Ectodermal cell (in vitro differentiated cells): Measurements from ENCODE around the gene YARS1.
A peak's percentile ranks its signal among the peaks of the same experiment; 100 is the strongest.

Source experiments
- H3K27ac ChIP-seq: 2 replicates; pipeline ENCODE4 v1.7.0; 2013; ENCODE audit warnings: mild to moderate bottlenecking, low read depth, low read length; ENCODE audit not compliant: insufficient read depth, poor library complexity, severe bottlenecking
- H3K27me3 ChIP-seq: 2 replicates; pipeline ENCODE4 v1.7.0; 2013; ENCODE audit warnings: mild to moderate bottlenecking, low read length; ENCODE audit not compliant: insufficient read depth, control insufficient read depth, poor library complexity, severe bottlenecking
- H3K36me3 ChIP-seq: one replicate; pipeline ENCODE4 v1.7.0; 2013; ENCODE audit warnings: low read length; ENCODE audit not compliant: control insufficient read depth, insufficient read depth
- H3K4me1 ChIP-seq: one replicate; pipeline ENCODE4 v1.7.0; 2013; ENCODE audit warnings: low read length; ENCODE audit not compliant: control insufficient read depth, insufficient read depth
- H3K4me3 ChIP-seq: 2 replicates; pipeline ENCODE4 v1.7.0; 2013; ENCODE audit warnings: low read depth, low read length, control low read depth; ENCODE audit not compliant: insufficient read depth
- H3K9me3 ChIP-seq: 2 replicates; pipeline ENCODE4 v1.7.0; 2013; ENCODE audit warnings: mild to moderate bottlenecking, low read length, moderate library complexity; ENCODE audit not compliant: control insufficient read depth
- WGBS, 2 experiments: methylation state at CpG; one replicate each; pipeline ENCODE4 v1.1.7; 2013; ENCODE audit warnings: missing lambda C conversion rate in 2 of 2; 5-methylcytosine and 5-hydroxymethylcytosine counted together

Gene YARS1

DNA sequence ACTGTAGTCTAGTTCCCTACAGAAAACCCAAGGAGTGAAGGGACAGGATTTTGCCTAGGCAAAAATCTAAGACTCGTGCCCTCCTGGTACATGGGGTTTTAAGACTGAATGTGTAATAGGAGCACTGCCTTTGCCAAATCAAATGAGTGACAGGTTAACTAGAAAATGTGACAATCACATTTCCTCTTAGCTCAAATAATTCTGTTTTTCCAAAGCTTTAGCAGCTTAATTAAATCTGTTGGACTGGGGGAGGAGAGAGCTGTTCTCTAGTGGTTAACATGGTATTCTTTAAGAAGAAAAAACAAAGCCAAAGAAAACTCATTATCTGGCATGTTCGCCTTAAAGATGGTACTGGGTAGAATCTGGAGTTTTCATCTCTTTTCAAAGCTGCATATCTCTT lies 41.0 kb upstream of the YARS1 start:
- H3K4me3 ChIP-seq = no peak overlapping the region
- peaks cover 19% of the 10 kb centered on the region for H3K36me3 ChIP-seq
- no peaks in the 10 kb centered on the region for H3K9me3 ChIP-seq
- peaks cover under 1% of the 10 kb centered on the region for H3K4me1 ChIP-seq
- WGBS, 2 experiments = 93 to 94% methylated on average over 2 of the region's 2 CpGs
- H3K27me3 ChIP-seq = no peaks in the 10 kb centered on the region
- no peak overlapping the region for H3K27ac ChIP-seq

DNA sequence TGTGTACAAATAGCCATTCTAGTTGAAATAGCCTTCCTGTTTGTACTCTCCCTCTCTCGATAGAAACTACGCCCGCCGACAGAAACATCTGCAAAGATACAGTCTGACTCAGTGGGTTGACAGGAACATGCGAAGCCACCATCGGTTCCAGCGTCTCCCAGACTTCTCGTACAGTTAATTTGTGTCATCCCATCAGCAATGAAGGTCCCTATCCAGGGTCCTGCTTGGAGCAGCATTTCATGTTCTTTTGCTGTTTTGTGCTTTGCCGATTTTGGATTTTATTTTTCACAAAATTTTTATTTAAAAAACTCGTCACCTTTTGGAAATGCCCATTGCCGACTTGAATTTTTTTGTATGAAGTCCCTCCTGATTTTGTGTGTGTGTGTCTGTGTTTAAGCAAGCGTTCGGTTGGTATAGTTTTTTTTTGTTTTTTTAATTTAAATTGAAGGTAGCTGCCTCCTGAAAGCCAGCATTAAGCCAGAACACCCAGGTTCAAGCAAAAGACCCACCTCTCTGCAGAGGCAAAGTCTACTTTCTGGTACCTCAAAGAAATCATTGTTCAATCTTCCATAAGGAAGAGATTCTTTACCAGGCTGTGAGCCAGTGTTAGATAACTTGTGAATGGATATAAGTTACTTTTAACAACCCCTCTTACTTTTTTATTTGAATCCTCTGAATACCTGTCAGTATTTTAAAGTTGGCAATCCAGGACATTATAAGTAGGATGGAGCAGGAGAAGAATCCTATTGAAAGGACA lies 38.9 kb upstream of the YARS1 start:
- 93% methylated on average over 13 of the region's 13 CpGs for WGBS, 2 experiments
- Histone ChIP-seq H3K4me3 (no peak overlapping the region), H3K27me3 (no peaks in the 10 kb centered on the region), H3K4me1 (no peaks in the 10 kb centered on the region), H3K9me3 (no peaks in the 10 kb centered on the region), H3K36me3 (peaks cover 14% of the 10 kb centered on the region), H3K27ac (no peak overlapping the region)

DNA sequence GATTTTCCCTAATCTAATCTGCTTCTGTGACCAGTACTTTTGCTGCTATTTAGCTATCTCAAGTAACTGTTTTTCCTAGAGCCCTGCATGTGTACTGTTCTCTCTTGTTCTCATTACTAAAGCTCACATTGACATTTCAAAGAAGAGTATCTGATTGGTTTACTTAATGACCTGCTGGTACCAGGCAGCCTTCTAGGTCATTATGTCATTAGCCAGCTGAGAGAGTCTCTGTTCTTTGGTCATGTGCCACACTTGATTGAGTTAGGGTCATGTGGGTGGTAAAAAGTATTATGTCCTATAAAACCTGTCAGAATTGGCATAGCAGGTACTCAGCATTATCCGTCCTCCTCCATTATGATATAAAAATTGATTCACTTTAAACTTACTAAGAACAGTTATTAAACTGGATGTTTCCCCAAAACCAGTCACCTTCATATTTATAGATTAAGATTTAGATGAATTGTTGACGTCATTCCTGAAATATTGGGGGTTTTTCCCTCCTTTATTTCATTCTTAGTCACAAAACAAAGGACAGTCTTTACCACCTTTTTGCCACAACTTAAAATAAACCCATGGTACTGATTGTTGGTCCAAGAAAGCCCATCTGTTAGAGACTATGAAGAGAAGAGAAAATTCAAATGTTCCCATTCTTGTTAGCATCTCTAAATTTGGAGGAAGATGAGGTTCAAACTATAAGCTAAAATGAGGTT lies 31.4 kb upstream of the YARS1 start:
- Histone ChIP-seq H3K4me3 (no peak overlapping the region), H3K36me3 (peaks cover 13% of the 10 kb centered on the region)
- WGBS, 2 experiments = 0 to 50% methylated on average over 1 to 2 of the region's 2 CpGs

DNA sequence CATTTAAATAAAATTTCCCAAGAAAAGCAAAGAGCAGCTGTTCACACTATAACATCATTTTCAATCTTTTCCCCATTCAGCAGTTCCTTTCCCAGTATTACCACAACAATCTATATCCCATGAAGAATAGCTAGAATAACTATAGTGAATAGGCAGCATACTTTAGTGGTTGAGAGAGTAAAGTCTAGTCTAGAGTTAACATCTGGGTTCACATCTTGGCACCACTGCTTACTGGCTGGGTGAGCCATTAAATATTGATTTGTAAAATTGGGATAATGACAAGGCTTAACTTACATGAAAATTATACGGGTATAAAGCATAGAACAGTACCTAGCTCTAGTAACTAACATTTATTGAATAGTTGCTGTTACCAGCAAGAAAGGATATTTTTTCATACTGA lies 14.7 kb upstream of the YARS1 start:
- no peak overlapping the region for H3K27ac ChIP-seq
- no peak overlapping the region for H3K4me3 ChIP-seq
- no peaks in the 10 kb centered on the region for H3K9me3 ChIP-seq
- no peaks in the 10 kb centered on the region for H3K4me1 ChIP-seq
- WGBS, 2 experiments = 92% methylated on average over 1 of the region's 1 CpG; no CpG with 5 or more reads in 1 of the 2 experiments
- no peaks in the 10 kb centered on the region for H3K27me3 ChIP-seq
- H3K36me3 ChIP-seq = peaks cover 32% of the 10 kb centered on the region

More for the DNA sequence above, 31.4 kb upstream of the YARS1 start:
- Histone ChIP-seq H3K9me3 (no peaks in the 10 kb centered on the region), H3K4me1 (no peaks in the 10 kb centered on the region), H3K27me3 (no peaks in the 10 kb centered on the region), H3K27ac (no peak overlapping the region)

DNA sequence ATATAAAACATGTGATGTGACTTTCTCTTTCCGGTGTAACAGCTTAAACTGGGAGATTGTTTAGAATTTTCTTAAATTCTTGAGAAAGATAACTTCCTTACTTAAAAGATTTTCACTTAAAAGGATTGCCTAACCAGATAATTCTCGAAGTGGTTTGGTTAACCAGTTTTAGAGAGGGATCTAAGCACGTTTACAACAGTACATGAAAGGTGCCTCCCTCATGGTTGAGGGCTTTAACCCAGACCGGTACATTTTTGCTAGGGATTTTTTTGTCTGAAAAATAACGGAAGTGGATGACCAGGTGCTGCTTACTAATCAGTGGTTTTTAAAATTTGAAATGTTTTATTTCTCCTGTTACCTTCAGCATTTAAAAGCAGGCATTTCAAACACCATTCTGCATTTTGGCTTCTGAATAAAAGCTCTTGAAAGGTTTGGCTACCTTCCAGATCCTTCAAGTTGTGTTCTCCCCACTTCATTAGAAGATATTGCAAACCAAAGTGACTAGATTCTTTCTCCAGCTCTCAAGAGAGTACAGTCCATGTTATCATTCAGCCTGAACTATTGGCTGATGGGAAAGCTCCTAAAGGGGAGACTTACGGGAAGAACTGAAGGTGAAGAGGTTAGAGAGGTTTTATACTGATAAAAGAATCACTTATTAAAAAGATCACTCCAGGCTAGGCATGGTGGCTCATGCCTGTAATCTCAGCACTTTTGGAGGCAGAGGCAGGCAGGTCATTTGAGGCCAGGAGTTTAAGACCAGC lies 13.1 kb upstream of the YARS1 start:
- no peaks in the 10 kb centered on the region for H3K9me3 ChIP-seq
- no peaks in the 10 kb centered on the region for H3K27me3 ChIP-seq
- H3K36me3 ChIP-seq = peaks cover 44% of the 10 kb centered on the region
- 89 to 94% methylated on average over 5 to 6 of the region's 6 CpGs for WGBS, 2 experiments
- H3K4me3 ChIP-seq = no peak overlapping the region
- no peaks in the 10 kb centered on the region for H3K4me1 ChIP-seq
- H3K27ac ChIP-seq = no peak overlapping the region

DNA sequence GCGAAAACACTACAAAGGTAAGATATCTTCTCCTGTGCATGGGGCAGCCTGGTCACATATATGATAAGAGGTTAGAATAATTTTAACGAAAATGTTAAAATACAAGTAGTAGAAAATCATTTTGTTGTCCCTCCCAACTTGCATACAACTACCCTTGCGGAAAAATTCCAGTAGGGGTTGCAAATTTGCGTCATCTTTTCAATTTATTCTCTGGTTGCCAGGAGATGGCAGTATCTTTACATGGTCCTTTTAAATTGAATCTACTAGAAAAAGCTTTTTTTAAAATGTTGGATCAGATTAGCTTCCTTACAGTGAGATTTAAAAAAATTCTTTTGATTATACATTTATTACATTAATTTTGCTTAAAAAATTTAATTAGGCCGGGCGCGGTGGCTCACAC lies 11.2 kb upstream of the YARS1 start:
- Histone ChIP-seq H3K27ac (no peak overlapping the region), H3K4me3 (no peak overlapping the region), H3K9me3 (no peaks in the 10 kb centered on the region), H3K27me3 (no peaks in the 10 kb centered on the region), H3K4me1 (no peaks in the 10 kb centered on the region), H3K36me3 (peaks cover 37% of the 10 kb centered on the region)
- WGBS, 2 experiments = 90 to 97% methylated on average over 4 to 7 of the region's 7 CpGs

DNA sequence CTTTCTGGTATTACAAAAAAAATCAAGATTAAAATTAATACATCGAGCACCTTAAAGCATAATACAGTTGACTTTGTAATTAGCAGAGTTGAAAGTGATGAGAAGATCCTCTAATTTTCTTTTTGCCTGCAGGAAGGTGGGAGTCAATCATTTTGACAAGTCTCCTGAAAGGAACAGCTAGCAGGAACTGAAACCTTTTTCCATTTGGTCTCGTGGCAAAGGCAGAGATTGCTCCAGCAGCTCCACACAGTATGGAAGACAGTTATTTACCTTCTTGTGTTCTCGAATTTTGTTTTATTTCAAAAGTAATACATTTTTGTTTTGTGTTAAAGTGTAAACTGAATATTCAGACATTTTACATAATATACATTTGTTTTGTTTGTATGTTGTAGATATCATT lies 8.0 kb upstream of the YARS1 start:
- H3K4me1 ChIP-seq = no peaks in the 10 kb centered on the region
- WGBS, 2 experiments = 95% methylated on average over 2 of the region's 3 CpGs
- H3K9me3 ChIP-seq = no peaks in the 10 kb centered on the region
- no peaks in the 10 kb centered on the region for H3K27me3 ChIP-seq
- peaks cover 30% of the 10 kb centered on the region for H3K36me3 ChIP-seq
- no peak overlapping the region for H3K4me3 ChIP-seq
- H3K27ac ChIP-seq = no peak overlapping the region

DNA sequence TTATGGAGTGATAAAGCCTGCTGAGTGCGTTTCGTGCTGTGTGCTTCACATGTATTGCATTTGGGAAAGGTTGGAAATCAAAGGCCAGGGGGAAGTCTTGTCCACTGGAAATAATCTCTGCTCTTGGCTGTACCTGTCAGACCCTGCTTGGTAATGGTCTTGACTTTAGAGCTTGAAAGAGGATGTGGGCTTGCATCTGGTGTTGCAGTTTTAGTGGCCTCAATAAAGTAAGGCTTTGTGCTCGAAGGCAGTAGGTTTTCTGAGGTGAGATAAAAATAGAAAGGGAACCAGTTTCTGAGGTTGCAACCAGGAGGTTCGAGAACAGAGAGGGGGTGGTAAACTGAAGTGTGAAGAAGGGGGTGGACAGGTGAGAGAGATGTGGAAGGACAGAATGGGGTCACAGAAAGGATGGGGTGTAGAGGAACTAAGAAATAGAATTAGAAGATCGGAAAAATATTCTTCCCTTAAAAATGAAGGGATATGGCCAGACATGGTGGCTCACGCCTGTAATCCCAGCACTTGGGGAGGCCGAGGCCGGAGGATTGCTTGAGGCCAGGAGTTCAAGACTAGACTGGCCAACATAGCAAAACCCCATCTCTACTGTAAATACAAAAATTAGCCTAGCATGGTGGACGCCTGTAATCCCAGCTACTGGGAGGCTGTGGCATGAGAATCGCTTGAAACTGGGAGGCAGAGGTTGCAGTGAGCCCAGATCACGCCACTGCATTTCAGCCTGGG lies 1.8 kb upstream of the YARS1 start:
- Histone ChIP-seq H3K27me3 (no peaks in the 10 kb centered on the region), H3K36me3 (no peaks in the 10 kb centered on the region), H3K27ac (no peak overlapping the region), H3K9me3 (no peaks in the 10 kb centered on the region), H3K4me3 (peak overlapping the region; percentile 95), H3K4me1 (peaks cover 10% of the 10 kb centered on the region)
- 85 to 91% methylated on average over 11 of the region's 11 CpGs for WGBS, 2 experiments

DNA sequence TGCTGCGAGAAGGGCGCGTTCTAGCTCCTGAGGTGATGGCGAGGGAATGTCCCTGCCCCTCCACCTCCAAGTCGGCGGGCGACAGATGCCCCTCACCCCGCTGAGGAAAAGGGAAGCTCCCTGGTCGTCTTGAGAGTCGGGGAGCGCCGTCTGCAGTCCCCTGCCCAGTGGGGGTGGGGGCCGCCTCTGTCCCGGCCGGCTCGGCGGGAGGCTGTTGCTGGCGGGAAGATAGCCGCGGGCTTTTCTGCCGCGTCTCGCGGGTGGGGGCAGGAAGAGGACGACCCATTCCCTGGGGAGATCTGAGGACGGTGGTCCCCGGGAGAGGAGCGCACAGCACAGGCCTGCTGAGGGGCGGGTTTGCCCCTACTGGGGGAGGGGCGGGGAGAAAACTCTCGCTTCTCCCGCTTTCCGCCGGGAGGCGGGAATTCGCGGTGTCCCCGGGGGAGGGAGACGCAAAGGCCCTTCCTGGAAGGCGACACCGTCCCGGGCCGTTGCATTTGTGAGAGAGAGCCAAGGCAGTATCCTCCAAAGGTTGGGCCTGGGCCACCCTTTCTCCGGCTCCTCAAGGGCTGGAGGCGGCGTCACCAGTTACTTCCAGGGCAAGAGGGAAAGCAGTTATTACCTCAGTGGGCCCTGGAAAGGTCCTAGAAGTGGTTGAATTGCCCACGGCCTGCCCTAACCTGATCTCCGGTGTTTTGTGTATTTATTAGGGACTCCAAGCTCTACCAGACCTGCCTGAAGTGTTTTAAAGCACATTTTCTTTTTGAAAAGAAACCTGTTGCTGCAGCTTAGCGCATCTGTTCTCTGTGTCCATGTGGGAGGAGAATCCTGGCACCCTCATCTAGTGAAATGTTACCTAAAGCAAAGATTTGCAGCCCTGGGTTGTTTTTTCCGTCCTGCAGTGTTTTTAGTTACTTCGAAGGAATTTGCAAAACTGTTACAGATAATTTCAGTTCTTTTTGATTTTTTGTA lies 943 bp upstream of the YARS1 start:
- peak overlapping the region; percentile 95 for H3K27ac ChIP-seq
- H3K27me3 ChIP-seq = no peaks in the 10 kb centered on the region
- H3K4me1 ChIP-seq = peaks cover 10% of the 10 kb centered on the region
- peak overlapping the region; percentile 95 for H3K4me3 ChIP-seq
- WGBS, 2 experiments = 2 to 3% methylated on average over 51 of the region's 51 CpGs
- no peaks in the 10 kb centered on the region for H3K36me3 ChIP-seq
- no peaks in the 10 kb centered on the region for H3K9me3 ChIP-seq
